ENCODE data around the gene RBM47.

Gene RBM47

GRCh38 chr4:40515398-40516293 is 114.0 kb downstream of the RBM47 start:
- H3K4me3 ChIP-seq (ENCODE audit: low read length), result no peak overlapping the region
- TF ChIP-seq, protein P1, sequence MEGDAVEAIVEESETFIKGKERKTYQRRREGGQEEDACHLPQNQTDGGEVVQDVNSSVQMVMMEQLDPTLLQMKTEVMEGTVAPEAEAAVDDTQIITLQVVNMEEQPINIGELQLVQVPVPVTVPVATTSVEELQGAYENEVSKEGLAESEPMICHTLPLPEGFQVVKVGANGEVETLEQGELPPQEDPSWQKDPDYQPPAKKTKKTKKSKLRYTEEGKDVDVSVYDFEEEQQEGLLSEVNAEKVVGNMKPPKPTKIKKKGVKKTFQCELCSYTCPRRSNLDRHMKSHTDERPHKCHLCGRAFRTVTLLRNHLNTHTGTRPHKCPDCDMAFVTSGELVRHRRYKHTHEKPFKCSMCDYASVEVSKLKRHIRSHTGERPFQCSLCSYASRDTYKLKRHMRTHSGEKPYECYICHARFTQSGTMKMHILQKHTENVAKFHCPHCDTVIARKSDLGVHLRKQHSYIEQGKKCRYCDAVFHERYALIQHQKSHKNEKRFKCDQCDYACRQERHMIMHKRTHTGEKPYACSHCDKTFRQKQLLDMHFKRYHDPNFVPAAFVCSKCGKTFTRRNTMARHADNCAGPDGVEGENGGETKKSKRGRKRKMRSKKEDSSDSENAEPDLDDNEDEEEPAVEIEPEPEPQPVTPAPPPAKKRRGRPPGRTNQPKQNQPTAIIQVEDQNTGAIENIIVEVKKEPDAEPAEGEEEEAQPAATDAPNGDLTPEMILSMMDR (IDR thresholded peaks at IDR 0.05; ENCODE audit: insufficient read depth, low read depth, low read length, missing control alignments), result no peak
- peak; percentile 34 for DNase-seq (ENCODE audit: low read depth)

- TF ChIP-seq, protein P1 (IDR thresholded peaks at IDR 0.05; ENCODE audit: insufficient read depth, low read depth, low read length, missing control alignments), result no peak
- peak overlapping the region; percentile 34 for H3K4me3 ChIP-seq (ENCODE audit: low read length)
- peak; percentile 90 for DNase-seq (ENCODE audit: low read depth)
Measured at GRCh38 chr4:40515037-40515397, 114.6 kb downstream of the RBM47 start.

DNA sequence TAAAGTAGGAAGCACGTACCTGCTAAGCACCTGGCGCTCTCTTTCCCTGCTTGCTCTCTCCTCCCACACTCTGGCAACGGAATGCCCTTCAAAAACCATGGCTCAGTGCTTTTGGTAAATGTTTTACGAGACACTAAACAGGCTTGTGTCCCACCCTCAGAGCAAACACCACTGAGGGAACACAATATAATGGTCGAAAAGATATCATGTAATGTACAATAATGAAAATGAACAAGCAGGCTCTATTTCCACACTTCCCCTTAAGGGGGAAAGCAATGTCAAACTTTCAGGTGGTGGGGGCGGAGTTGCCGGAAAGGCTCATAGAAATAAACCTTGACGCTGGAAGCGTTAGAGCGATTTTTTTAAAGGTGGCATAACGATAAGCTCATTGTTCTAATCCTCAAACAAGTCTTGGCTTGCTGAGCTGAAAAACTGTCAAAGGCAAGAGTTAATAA is 115.1 kb downstream of the RBM47 start:
- H3K4me3 ChIP-seq (ENCODE audit: low read length), result peak overlapping the region; percentile 34
- TF ChIP-seq, protein P1 (IDR thresholded peaks at IDR 0.05; ENCODE audit: insufficient read depth, low read depth, low read length, missing control alignments), result no peak
- peak; percentile 73 for DNase-seq (ENCODE audit: low read depth)

DNA sequence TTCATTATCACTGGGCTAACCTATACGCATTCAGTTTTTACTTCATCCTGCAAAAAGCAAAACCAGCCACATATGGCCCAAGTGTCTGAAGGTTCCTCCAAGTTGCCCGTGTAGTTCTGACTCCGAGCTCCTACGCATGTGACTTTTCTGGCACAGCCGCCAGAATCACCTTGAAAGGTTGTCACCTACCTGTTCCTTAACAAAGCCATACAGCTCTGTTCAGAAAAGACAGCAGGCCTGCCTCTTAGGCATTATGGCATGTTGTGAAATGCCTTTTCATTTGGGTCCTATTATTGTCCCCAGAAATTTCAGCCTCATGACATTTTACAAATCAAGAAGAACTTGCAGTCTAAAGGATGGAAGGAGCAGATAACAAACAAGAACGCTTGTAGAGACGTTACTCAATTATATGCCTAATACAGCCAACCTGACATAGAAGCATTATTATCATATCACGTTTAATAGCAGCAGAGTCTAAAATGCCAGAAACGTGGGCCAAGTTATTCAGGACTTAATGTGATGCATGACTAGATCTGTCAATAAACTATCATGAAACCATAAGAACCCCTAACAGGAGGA is 118.5 kb downstream of the RBM47 start:
- no peak overlapping the region for H3K4me3 ChIP-seq (ENCODE audit: low read length)
- TF ChIP-seq, protein P1 (IDR thresholded peaks at IDR 0.05; ENCODE audit: insufficient read depth, low read depth, low read length, missing control alignments), result no peak

GRCh38 chr4:40507977-40508376 is 121.7 kb downstream of the RBM47 start:
- no peak for DNase-seq (ENCODE audit: low read depth)
- H3K4me3 ChIP-seq (ENCODE audit: low read length), result no peak overlapping the region
- TF ChIP-seq, protein P1 (IDR thresholded peaks at IDR 0.05; ENCODE audit: insufficient read depth, low read depth, low read length, missing control alignments), result no peak

More for the DNA sequence above, 118.5 kb downstream of the RBM47 start:
- no peak for DNase-seq (ENCODE audit: low read depth)

DNA sequence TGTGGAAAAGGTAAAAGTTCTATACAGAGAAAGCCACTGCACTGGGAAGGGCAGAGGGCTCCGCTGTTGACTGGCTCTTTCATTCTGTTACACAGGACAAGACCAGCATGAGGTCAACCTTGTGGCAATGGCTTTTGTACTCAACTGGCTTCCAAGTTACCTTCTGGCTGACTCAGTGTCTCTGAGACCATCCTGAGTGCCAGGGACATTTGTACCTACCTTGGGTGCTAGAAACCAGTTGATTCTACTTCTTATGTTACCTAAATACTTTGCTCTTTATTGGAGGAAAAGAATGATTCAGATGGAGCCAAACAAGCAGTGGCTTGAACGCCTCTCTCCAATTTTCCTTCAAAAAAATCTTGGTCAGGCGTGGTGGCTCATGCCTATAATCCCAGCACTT is 123.2 kb downstream of the RBM47 start:
- no peak overlapping the region for H3K4me3 ChIP-seq (ENCODE audit: low read length)
- peak; percentile 85 for DNase-seq (ENCODE audit: low read depth)
- TF ChIP-seq, protein P1 (IDR thresholded peaks at IDR 0.05; ENCODE audit: insufficient read depth, low read depth, low read length, missing control alignments), result no peak

Measured in epithelial cell of esophagus (primary cell).